ENCODE data around the gene ACAN.

ACAN gene

GRCh38 chr15:88788816-88789215 lies 14.4 kb upstream of the ACAN start:
- Histone ChIP-seq H3K79me2 (ENCODE audit: low read length) (no peaks in the 10 kb centered on the region), H4K20me1 (ENCODE audit: insufficient read depth, low read length) (no peaks in the 10 kb centered on the region), H3F3A (ENCODE audit: insufficient read depth, low read length) (no peaks in the 10 kb centered on the region), H3K27ac (ENCODE audit: low read length) (no peak overlapping the region), H3K36me3 (replicated peaks; ENCODE audit: insufficient read depth, low read length) (no peaks in the 10 kb centered on the region), H2AFZ (ENCODE audit: low read length) (no peak overlapping the region), H3K4me1 (ENCODE audit: low read length) (no peaks in the 10 kb centered on the region), H3K4me3 (ENCODE audit: low read length) (no peak overlapping the region), H3K27me3 (replicated peaks; ENCODE audit: insufficient read depth, low read length) (no peaks in the 10 kb centered on the region), H3K4me2 (ENCODE audit: low read depth, low read length) (no peak overlapping the region), H3K9me3 (replicated peaks; ENCODE audit: insufficient read depth, low read length) (no peaks in the 10 kb centered on the region), H3K9ac (ENCODE audit: low read length) (no peak overlapping the region), H3K9me2 (replicated peaks; ENCODE audit: insufficient read depth, low read length) (no peaks in the 10 kb centered on the region)
- no peak for TF ChIP-seq EZH2phosphoT487 (IDR thresholded peaks at IDR 0.05; ENCODE audit: low read length)
- TF ChIP-seq EZH2 (optimal IDR thresholded peaks at IDR 0.05; ENCODE audit: low read depth, low read length): no peak
- TF ChIP-seq, protein P1, sequence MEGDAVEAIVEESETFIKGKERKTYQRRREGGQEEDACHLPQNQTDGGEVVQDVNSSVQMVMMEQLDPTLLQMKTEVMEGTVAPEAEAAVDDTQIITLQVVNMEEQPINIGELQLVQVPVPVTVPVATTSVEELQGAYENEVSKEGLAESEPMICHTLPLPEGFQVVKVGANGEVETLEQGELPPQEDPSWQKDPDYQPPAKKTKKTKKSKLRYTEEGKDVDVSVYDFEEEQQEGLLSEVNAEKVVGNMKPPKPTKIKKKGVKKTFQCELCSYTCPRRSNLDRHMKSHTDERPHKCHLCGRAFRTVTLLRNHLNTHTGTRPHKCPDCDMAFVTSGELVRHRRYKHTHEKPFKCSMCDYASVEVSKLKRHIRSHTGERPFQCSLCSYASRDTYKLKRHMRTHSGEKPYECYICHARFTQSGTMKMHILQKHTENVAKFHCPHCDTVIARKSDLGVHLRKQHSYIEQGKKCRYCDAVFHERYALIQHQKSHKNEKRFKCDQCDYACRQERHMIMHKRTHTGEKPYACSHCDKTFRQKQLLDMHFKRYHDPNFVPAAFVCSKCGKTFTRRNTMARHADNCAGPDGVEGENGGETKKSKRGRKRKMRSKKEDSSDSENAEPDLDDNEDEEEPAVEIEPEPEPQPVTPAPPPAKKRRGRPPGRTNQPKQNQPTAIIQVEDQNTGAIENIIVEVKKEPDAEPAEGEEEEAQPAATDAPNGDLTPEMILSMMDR (IDR thresholded peaks at IDR 0.05; ENCODE audit: low read length): no peak
- DNase-seq: no peak

DNA sequence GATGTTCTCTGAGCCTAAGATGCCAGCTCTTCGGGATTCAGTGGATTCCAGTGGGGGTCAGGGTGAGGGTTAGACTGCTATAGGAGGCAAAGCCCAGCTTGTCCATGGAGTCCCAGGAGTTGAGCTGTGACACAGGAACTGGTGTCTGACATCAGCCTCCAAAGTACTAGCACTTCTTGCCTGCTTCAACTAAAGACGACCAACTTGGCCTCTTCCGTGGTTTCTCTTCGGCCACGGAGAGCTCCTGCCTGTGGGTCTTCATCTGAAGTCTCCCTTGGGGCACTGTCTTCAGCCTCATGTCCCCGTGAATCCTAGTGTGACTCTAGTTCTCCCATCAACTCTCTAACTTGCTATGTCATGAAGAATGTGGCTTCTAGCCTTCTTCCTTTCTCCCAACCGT lies 12.8 kb upstream of the ACAN start:
- Histone ChIP-seq H4K20me1 (ENCODE audit: insufficient read depth, low read length) (no peaks in the 10 kb centered on the region), H3K27me3 (replicated peaks; ENCODE audit: insufficient read depth, low read length) (no peaks in the 10 kb centered on the region), H3K4me1 (ENCODE audit: low read length) (no peaks in the 10 kb centered on the region), H3K9me2 (replicated peaks; ENCODE audit: insufficient read depth, low read length) (no peaks in the 10 kb centered on the region), H3K9me3 (replicated peaks; ENCODE audit: insufficient read depth, low read length) (no peaks in the 10 kb centered on the region), H3K4me2 (ENCODE audit: low read depth, low read length) (no peak overlapping the region), H3K9ac (ENCODE audit: low read length) (no peak overlapping the region), H2AFZ (ENCODE audit: low read length) (no peak overlapping the region), H3F3A (ENCODE audit: insufficient read depth, low read length) (no peaks in the 10 kb centered on the region), H3K27ac (ENCODE audit: low read length) (no peak overlapping the region), H3K36me3 (replicated peaks; ENCODE audit: insufficient read depth, low read length) (no peaks in the 10 kb centered on the region), H3K4me3 (ENCODE audit: low read length) (no peak overlapping the region), H3K79me2 (ENCODE audit: low read length) (no peaks in the 10 kb centered on the region)
- no peak for TF ChIP-seq EZH2phosphoT487 (IDR thresholded peaks at IDR 0.05; ENCODE audit: low read length)
- TF ChIP-seq, protein P1 (IDR thresholded peaks at IDR 0.05; ENCODE audit: low read length): no peak
- no peak for TF ChIP-seq EZH2 (optimal IDR thresholded peaks at IDR 0.05; ENCODE audit: low read depth, low read length)
- DNase-seq: no peak

DNA sequence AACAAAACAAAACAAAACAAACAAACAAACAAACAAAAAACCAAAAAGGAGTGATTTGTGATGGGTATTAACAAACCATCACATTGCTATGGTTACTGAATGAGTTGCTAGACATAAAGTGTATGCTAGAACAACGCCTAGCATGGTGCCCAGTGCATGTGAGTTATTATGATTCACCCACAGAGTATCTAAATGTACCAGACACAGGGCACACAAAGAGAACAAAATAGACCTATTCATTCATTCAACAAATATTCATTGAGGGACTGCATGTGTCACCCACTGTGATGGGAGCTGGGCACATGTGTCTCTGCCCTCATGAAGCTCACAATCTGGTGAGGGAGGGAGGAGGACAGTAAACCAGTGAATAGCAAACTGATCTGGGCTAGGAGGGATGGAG lies 11.6 kb upstream of the ACAN start:
- Histone ChIP-seq H2AFZ (ENCODE audit: low read length) (no peak overlapping the region), H3K27ac (ENCODE audit: low read length) (no peak overlapping the region), H3K36me3 (replicated peaks; ENCODE audit: insufficient read depth, low read length) (no peaks in the 10 kb centered on the region), H4K20me1 (ENCODE audit: insufficient read depth, low read length) (no peaks in the 10 kb centered on the region), H3K9ac (ENCODE audit: low read length) (no peak overlapping the region), H3F3A (ENCODE audit: insufficient read depth, low read length) (no peaks in the 10 kb centered on the region), H3K9me3 (replicated peaks; ENCODE audit: insufficient read depth, low read length) (no peaks in the 10 kb centered on the region), H3K4me2 (ENCODE audit: low read depth, low read length) (no peak overlapping the region), H3K9me2 (replicated peaks; ENCODE audit: insufficient read depth, low read length) (no peaks in the 10 kb centered on the region), H3K4me3 (ENCODE audit: low read length) (no peak overlapping the region), H3K79me2 (ENCODE audit: low read length) (no peaks in the 10 kb centered on the region), H3K4me1 (ENCODE audit: low read length) (no peaks in the 10 kb centered on the region), H3K27me3 (replicated peaks; ENCODE audit: insufficient read depth, low read length) (no peaks in the 10 kb centered on the region)
- TF ChIP-seq EZH2 (optimal IDR thresholded peaks at IDR 0.05; ENCODE audit: low read depth, low read length) (no peak), EZH2phosphoT487 (IDR thresholded peaks at IDR 0.05; ENCODE audit: low read length) (no peak)
- TF ChIP-seq, protein P1 (IDR thresholded peaks at IDR 0.05; ENCODE audit: low read length): no peak
- DNase-seq: no peak

All from MM.1S (cell line).